G401 (cell line): ENCODE measurements around the gene DEF6. TPM values are rescaled to one million over a fixed set of nuclear protein-coding genes. Genes with fewer than 3 reads are reported as not detected.

ENCODE experiments used
- DNase-seq: peaks from one replicate; pipeline ENCODE4 v3.0.0-alpha.2; 2015; ENCODE audit warnings: low spot score
- in situ Hi-C: cut with HindIII; loops from 2 replicates; pipeline ENCODE4 v1.10.0; 2016; ENCODE audit warnings: low sequenced_read_pairs, mixed read lengths
- total RNA-seq: library from RNA; depleted of rRNA; stranded (reverse); fragments of >200 nt; shearing (Covaris generic); gene quantifications from 2 replicates; pipeline ENCODE4 v1.2.3, GENCODE V29; 2014; rRNA removed

Gene DEF6
- total RNA-seq, result 11.3 and 12.6 TPM in 2 replicates

GRCh38 chr6:35297601-35298481 lies at the start of gene DEF6:
DEF6 (plus strand) TSS chr6:35297818; CDS start chr6:35297857, 39 bp downstream.
- peak; percentile 61 for DNase-seq
- in situ Hi-C loops, result no loop called here

- DNase-seq, result no peak
- in situ Hi-C loops, result no loop called here
Observed at GRCh38 chr6:35248300-35248699, 49.3 kb upstream of the DEF6 start.

GRCh38 chr6:35248965-35249364 lies 48.7 kb upstream of the DEF6 start:
- no peak for DNase-seq
- in situ Hi-C loops, result no loop called here

- no peak for DNase-seq
- in situ Hi-C loops, result no loop called here
Observed at GRCh38 chr6:35251949-35252348, 45.7 kb upstream of the DEF6 start.

GRCh38 chr6:35253249-35253648 lies 44.4 kb upstream of the DEF6 start:
- DNase-seq, result no peak
- in situ Hi-C loops, result no loop called here

GRCh38 chr6:35258336-35258735 lies 39.3 kb upstream of the DEF6 start:
- in situ Hi-C loops, result no loop called here

GRCh38 chr6:35258858-35259193 lies 38.8 kb upstream of the DEF6 start:
- in situ Hi-C loops, result no loop called here
- DNase-seq, result no peak

More at GRCh38 chr6:35258336-35258735, 39.3 kb upstream of the DEF6 start:
- DNase-seq, result no peak

GRCh38 chr6:35259194-35259947 lies 38.2 kb upstream of the DEF6 start, which contains the start of gene ZNF76:
ZNF76 (plus strand) TSS chr6:35259735; CDS start chr6:35281152, 21,417 bp downstream.
- in situ Hi-C loops, result no loop called here
- DNase-seq, result peak; percentile 97

GRCh38 chr6:35259948-35260590 lies 37.5 kb upstream of the DEF6 start:
- peak; percentile 69 for DNase-seq
- in situ Hi-C loops, result no loop called here

GRCh38 chr6:35260591-35261570 lies 36.7 kb upstream of the DEF6 start:
- peak; percentile 32 for DNase-seq
- in situ Hi-C loops, result no loop called here

GRCh38 chr6:35262596-35262995 lies 35.0 kb upstream of the DEF6 start:
- no peak for DNase-seq
- in situ Hi-C loops, result no loop called here

GRCh38 chr6:35264550-35265274 lies 32.9 kb upstream of the DEF6 start:
- no peak for DNase-seq
- in situ Hi-C loops, result no loop called here

- DNase-seq, result no peak
- in situ Hi-C loops, result no loop called here
Observed at GRCh38 chr6:35265523-35265922, 32.1 kb upstream of the DEF6 start.

GRCh38 chr6:35267446-35267845 lies 30.2 kb upstream of the DEF6 start:
- in situ Hi-C loops, result no loop called here
- no peak for DNase-seq

GRCh38 chr6:35267897-35268296 lies 29.7 kb upstream of the DEF6 start:
- in situ Hi-C loops, result no loop called here
- no peak for DNase-seq

GRCh38 chr6:35272005-35272404 lies 25.6 kb upstream of the DEF6 start:
- DNase-seq, result no peak
- in situ Hi-C loops, result no loop called here

- in situ Hi-C loops, result no loop called here
- DNase-seq, result no peak
Observed at GRCh38 chr6:35273822-35274559, 23.6 kb upstream of the DEF6 start.
